Ovary (tissue), 3 donors: ENCODE measurements around the gene NUP93.

Source experiments
- CTCF ChIP-seq, 3 donors: fragments of 450-650 bp in 2 of 3; fragments of 200-600 bp in 1 of 3; IDR thresholded peaks; one replicate each; pipeline versions ENCODE4 v1.5.1 to v1.8.0; 2016 to 2022; ENCODE audit warnings: antibody characterized with exemption in 3 of 3, mild to moderate bottlenecking in 1 of 3
- EP300 ChIP-seq: sonication (generic); formaldehyde crosslinking; IDR thresholded peaks from one replicate; pipeline ENCODE4 v1.6.1; 2017; ENCODE audit warnings: antibody characterized with exemption
- POLR2A ChIP-seq: fragments of 450-650 bp; IDR thresholded peaks from one replicate; pipeline ENCODE4 v1.6.1; 2017; ENCODE audit warnings: antibody characterized with exemption, mild to moderate bottlenecking, moderate library complexity
- donor health status: DM: no; HTN: no; CAD: no.

GRCh38 chr16:56866955-56867830, 137.3 kb downstream of the NUP93 start:
- TF ChIP-seq EP300 (no peak), POLR2A (no peak), CTCF (IDR thresholded peaks at IDR 0.05) (peak; percentile 66 to 90 (median 84))
